K562 (cell line): ENCODE results near the gene OPRL1. TPM values are rescaled to one million over a fixed set of nuclear protein-coding genes. Genes with fewer than 3 reads are reported as not detected.
A peak's percentile ranks its signal among the peaks of the same experiment; 100 is the strongest.

Experiments used
- EZH2 ChIP-seq: IDR thresholded peaks from 2 replicates; pipeline ENCODE4 v1.6.1; 2012; ENCODE audit warnings: low read depth, mild to moderate bottlenecking, inconsistent platforms, low read length, borderline replicate concordance
- FOXA3 ChIP-seq, 2 experiments: fragments of 450-650 bp in 1 of 2; sonication (generic) in 1 of 2; formaldehyde crosslinking; IDR thresholded peaks in 1 of 2; conservative IDR thresholded peaks in 1 of 2; 2 replicates each; pipeline versions ENCODE4 v1.4.0 to v1.8.0; 2020 to 2022; ENCODE audit warnings: mild to moderate bottlenecking in 2 of 2, missing genetic modification reagents in 1 of 2
- GATAD2B ChIP-seq: fragments of 450-650 bp; IDR thresholded peaks from 2 replicates; pipeline ENCODE4 v1.6.1; 2017; ENCODE audit warnings: mild to moderate bottlenecking, borderline replicate concordance
- KDM1A ChIP-seq, 2 experiments: fragments of 450-650 bp; IDR thresholded peaks; 2 replicates each; pipeline ENCODE4 v1.6.1; 2016; ENCODE audit warnings: mild to moderate bottlenecking in 2 of 2
- MEF2D ChIP-seq: conservative IDR thresholded peaks from 2 replicates; pipeline ENCODE4 v1.6.1; 2016; ENCODE audit warnings: low read depth, missing genetic modification characterization, missing compliant biosample characterization
- MYBL2 ChIP-seq, 2 experiments: fragments of 450-650 bp in 1 of 2; sonication (generic) in 1 of 2; formaldehyde crosslinking in 1 of 2; IDR thresholded peaks; 2 replicates each; pipeline versions ENCODE4 v1.6.1 to v1.8.1; 2017 to 2022; ENCODE audit warnings: borderline replicate concordance in 1 of 2, inconsistent platforms in 1 of 2, low read depth in 1 of 2, mild to moderate bottlenecking in 1 of 2, missing genetic modification reagents in 1 of 2, moderate library complexity in 1 of 2
- PHB ChIP-seq: fragments of 250-450 bp; sonication (Bioruptor Pico); IDR thresholded peaks from 2 replicates; pipeline ENCODE4 v1.5.0; 2021
- SMARCC2 ChIP-seq: fragments of 450-650 bp; IDR thresholded peaks from 2 replicates; pipeline ENCODE4 v1.6.1; 2017; ENCODE audit warnings: antibody characterized with exemption, moderate library complexity, mild to moderate bottlenecking, low read depth
- TAF9B ChIP-seq: fragments of 450-650 bp; IDR thresholded peaks from 2 replicates; pipeline ENCODE4 v1.6.1; 2018; ENCODE audit warnings: mild to moderate bottlenecking; ENCODE audit not compliant: partially characterized antibody
- ZNF23 ChIP-seq: fragments of 250-450 bp; sonication (Bioruptor Pico); IDR thresholded peaks from 2 replicates; pipeline ENCODE4 v1.4.0; 2020; ENCODE audit warnings: mild to moderate bottlenecking
- ZNF764 ChIP-seq: fragments of 250-450 bp; sonication (Bioruptor Pico); IDR thresholded peaks from 2 replicates; pipeline ENCODE4 v1.4.0; 2020; ENCODE audit warnings: low read depth, mild to moderate bottlenecking, moderate library complexity
- polyA plus RNA-seq, 8 experiments: library from polyadenylated mRNA; depleted of rRNA in 4 of 8; stranded (reverse) in 5 of 8; unstranded in 3 of 8; fragments of >200 nt; fragmentation: Nextera tagmentation in 2 of 8; fragmentation: Illumina TruSeq in 1 of 8; extraction: Ambion mirVana in 2 of 8; extraction: Trizol in 1 of 8; gene quantifications; 2 replicates each; pipeline versions ENCODE4 v1.2.1 to v1.2.3, GENCODE V29; 2011 to 2014; ENCODE audit warnings: inconsistent platforms in 1 of 8, missing spikeins in 1 of 8
- total RNA-seq, 7 experiments: library from RNA; depleted of rRNA in 6 of 7; stranded (reverse); fragments of >200 nt in 6 of 7; fragmentation: Illumina TruSeq in 2 of 7; extraction: Trizol in 2 of 7; gene quantifications; 2 replicates each; pipeline versions ENCODE4 v1.2.1 to v1.2.3, GENCODE V29; 2011 to 2021; ENCODE audit warnings: low replicate concordance in 1 of 7
- TF ChIP-seq, protein P1 (sequence below): fragments of 250-450 bp; sonication (Bioruptor Pico); IDR thresholded peaks from 2 replicates; pipeline ENCODE4 v1.5.0; 2021; ENCODE audit warnings: mild to moderate bottlenecking, borderline replicate concordance
- TF ChIP-seq, protein P2 (sequence below): IDR thresholded peaks from 3 replicates; pipeline ENCODE4 v1.6.1; 2011; ENCODE audit warnings: borderline replicate concordance, mild to moderate bottlenecking, moderate library complexity; ENCODE audit not compliant: insufficient read length; ENCODE audit errors: extremely low read depth
- TF ChIP-seq, protein P3 (sequence below): sonication (generic); formaldehyde crosslinking; IDR thresholded peaks from 2 replicates; pipeline ENCODE4 v1.5.0; 2020; ENCODE audit warnings: missing genetic modification reagents
- TF ChIP-seq, protein P4 (sequence below): sonication (generic); formaldehyde crosslinking; IDR thresholded peaks from 2 replicates; pipeline ENCODE4 v1.8.0; 2022; ENCODE audit warnings: mild to moderate bottlenecking, low read depth, missing genetic modification reagents
- TF ChIP-seq, protein P5 (sequence below): sonication (generic); formaldehyde crosslinking; IDR thresholded peaks from 2 replicates; pipeline ENCODE4 v1.8.1; 2023; ENCODE audit warnings: mild to moderate bottlenecking, missing genetic modification reagents

The OPRL1 gene
- total and polyA plus RNA-seq, 9 of the 15 experiments (the other 6 are each of a cell fraction or from before 2014, with no cell fraction given), result 0.06 to 0.33 (median 0.11) TPM; not detected in 2

DNA sequence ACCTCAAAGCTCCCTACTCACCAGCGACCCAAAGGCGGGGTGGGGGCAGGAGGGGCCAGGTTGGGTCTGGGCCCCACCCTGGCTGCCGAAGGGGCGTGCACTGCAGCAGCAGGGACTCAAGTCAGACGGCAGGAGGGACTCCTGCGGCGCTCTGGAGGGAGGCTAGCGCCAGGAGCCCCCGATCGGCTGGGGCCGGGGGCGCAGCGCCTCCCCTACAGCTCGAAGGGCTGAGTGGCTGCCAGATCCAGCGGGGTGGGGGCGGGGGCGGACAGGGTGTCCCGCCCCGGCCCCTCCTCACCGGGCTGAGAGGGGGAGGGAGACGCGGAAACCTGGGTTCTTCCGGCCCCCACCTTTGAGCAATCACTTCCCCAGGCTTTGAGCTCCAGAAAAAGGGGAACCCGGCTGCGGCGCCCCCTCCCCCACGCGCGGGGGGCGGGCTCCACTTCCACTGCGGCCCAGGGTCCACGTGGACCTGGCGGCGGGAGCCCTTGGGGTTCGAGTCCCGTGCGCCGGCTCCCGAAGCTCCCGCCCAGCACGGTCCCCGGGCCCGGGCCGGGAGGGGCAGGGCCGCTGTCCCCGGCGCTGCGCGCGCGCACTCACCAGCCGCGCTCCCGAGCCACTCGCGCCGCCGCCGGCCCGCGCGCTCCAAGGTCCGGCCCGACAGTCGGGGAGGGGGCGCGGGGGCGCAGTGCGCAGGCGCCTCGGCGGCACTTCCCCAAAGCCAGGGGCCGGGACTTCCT is 439 bp upstream of the OPRL1 start, which contains the start of gene RGS19 (continued):
- TF ChIP-seq EZH2 (no peak), MEF2D (tag) (no peak), GATAD2B (peak; percentile 64; the same call in 1 of the 2 replicates), ZNF23 (CRISPR knock-in tag) (no peak), KDM1A (IDR thresholded peaks at IDR 0.05) (peak; percentile 67 to 80), TAF9B (no peak), MYBL2 (IDR thresholded peaks at IDR 0.05; ENCODE audit: low read depth) (no peak), MYBL2 (CRISPR knock-in tag; IDR thresholded peaks at IDR 0.05; ENCODE audit: borderline replicate concordance) (no peak), PHB (no peak), SMARCC2 (no peak), FOXA3 (CRISPR knock-in tag; conservative IDR thresholded peaks at IDR 0.05 in 1 of 2, IDR thresholded peaks at IDR 0.05 in 1 of 2) (no peak), ZNF764 (no peak)
- TF ChIP-seq, protein P1, sequence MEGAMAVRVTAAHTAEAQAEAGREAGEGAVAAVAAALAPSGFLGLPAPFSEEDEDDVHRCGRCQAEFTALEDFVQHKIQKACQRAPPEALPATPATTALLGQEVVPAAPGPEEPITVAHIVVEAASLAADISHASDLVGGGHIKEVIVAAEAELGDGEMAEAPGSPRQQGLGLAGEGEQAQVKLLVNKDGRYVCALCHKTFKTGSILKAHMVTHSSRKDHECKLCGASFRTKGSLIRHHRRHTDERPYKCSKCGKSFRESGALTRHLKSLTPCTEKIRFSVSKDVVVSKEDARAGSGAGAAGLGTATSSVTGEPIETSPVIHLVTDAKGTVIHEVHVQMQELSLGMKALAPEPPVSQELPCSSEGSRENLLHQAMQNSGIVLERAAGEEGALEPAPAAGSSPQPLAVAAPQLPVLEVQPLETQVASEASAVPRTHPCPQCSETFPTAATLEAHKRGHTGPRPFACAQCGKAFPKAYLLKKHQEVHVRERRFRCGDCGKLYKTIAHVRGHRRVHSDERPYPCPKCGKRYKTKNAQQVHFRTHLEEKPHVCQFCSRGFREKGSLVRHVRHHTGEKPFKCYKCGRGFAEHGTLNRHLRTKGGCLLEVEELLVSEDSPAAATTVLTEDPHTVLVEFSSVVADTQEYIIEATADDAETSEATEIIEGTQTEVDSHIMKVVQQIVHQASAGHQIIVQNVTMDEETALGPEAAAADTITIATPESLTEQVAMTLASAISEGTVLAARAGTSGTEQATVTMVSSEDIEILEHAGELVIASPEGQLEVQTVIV (CRISPR knock-in tag), result no peak
- TF ChIP-seq, protein P2, sequence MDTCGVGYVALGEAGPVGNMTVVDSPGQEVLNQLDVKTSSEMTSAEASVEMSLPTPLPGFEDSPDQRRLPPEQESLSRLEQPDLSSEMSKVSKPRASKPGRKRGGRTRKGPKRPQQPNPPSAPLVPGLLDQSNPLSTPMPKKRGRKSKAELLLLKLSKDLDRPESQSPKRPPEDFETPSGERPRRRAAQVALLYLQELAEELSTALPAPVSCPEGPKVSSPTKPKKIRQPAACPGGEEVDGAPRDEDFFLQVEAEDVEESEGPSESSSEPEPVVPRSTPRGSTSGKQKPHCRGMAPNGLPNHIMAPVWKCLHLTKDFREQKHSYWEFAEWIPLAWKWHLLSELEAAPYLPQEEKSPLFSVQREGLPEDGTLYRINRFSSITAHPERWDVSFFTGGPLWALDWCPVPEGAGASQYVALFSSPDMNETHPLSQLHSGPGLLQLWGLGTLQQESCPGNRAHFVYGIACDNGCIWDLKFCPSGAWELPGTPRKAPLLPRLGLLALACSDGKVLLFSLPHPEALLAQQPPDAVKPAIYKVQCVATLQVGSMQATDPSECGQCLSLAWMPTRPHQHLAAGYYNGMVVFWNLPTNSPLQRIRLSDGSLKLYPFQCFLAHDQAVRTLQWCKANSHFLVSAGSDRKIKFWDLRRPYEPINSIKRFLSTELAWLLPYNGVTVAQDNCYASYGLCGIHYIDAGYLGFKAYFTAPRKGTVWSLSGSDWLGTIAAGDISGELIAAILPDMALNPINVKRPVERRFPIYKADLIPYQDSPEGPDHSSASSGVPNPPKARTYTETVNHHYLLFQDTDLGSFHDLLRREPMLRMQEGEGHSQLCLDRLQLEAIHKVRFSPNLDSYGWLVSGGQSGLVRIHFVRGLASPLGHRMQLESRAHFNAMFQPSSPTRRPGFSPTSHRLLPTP, result no peak
- TF ChIP-seq, protein P3, sequence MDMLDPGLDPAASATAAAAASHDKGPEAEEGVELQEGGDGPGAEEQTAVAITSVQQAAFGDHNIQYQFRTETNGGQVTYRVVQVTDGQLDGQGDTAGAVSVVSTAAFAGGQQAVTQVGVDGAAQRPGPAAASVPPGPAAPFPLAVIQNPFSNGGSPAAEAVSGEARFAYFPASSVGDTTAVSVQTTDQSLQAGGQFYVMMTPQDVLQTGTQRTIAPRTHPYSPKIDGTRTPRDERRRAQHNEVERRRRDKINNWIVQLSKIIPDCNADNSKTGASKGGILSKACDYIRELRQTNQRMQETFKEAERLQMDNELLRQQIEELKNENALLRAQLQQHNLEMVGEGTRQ (CRISPR knock-in tag), result no peak
- TF ChIP-seq, protein P4, sequence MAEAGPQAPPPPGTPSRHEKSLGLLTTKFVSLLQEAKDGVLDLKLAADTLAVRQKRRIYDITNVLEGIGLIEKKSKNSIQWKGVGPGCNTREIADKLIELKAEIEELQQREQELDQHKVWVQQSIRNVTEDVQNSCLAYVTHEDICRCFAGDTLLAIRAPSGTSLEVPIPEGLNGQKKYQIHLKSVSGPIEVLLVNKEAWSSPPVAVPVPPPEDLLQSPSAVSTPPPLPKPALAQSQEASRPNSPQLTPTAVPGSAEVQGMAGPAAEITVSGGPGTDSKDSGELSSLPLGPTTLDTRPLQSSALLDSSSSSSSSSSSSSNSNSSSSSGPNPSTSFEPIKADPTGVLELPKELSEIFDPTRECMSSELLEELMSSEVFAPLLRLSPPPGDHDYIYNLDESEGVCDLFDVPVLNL (CRISPR knock-in tag), result no peak
- TF ChIP-seq, protein P5, sequence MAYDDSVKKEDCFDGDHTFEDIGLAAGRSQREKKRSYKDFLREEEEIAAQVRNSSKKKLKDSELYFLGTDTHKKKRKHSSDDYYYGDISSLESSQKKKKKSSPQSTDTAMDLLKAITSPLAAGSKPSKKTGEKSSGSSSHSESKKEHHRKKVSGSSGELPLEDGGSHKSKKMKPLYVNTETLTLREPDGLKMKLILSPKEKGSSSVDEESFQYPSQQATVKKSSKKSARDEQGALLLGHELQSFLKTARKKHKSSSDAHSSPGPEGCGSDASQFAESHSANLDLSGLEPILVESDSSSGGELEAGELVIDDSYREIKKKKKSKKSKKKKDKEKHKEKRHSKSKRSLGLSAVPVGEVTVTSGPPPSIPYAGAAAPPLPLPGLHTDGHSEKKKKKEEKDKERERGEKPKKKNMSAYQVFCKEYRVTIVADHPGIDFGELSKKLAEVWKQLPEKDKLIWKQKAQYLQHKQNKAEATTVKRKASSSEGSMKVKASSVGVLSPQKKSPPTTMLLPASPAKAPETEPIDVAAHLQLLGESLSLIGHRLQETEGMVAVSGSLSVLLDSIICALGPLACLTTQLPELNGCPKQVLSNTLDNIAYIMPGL, result no peak
